HEK293T (cell line): ENCODE measurements around the gene SLC8A3.

Experiments
- ARNT ChIP-seq: fragments of 450-650 bp; IDR thresholded peaks from 2 replicates; pipeline ENCODE4 v1.6.1; 2017; ENCODE audit warnings: mild to moderate bottlenecking
- BHLHE40 ChIP-seq: fragments of 450-650 bp; IDR thresholded peaks from 2 replicates; pipeline ENCODE4 v1.6.1; 2016; ENCODE audit warnings: mild to moderate bottlenecking, moderate library complexity, borderline replicate concordance
- ELF4 ChIP-seq: fragments of 450-650 bp; IDR thresholded peaks from 2 replicates; pipeline ENCODE4 v1.6.1; 2017; ENCODE audit warnings: antibody characterized with exemption
- FOXA1 ChIP-seq: fragments of 450-650 bp; IDR thresholded peaks from 2 replicates; pipeline ENCODE4 v1.6.1; 2016; ENCODE audit warnings: mild to moderate bottlenecking
- FOXK2 ChIP-seq: fragments of 450-650 bp; IDR thresholded peaks from 2 replicates; pipeline ENCODE4 v1.6.1; 2016; ENCODE audit warnings: mild to moderate bottlenecking
- FOXM1 ChIP-seq: fragments of 450-650 bp; IDR thresholded peaks from 2 replicates; pipeline ENCODE4 v1.6.1; 2017; ENCODE audit warnings: mild to moderate bottlenecking, borderline replicate concordance
- LEF1 ChIP-seq: fragments of 450-650 bp; IDR thresholded peaks from 2 replicates; pipeline ENCODE4 v1.6.1; 2017; ENCODE audit warnings: mild to moderate bottlenecking, borderline replicate concordance
- SP1 ChIP-seq: fragments of 450-650 bp; IDR thresholded peaks from 2 replicates; pipeline ENCODE4 v1.6.1; 2017
- SUZ12 ChIP-seq: fragments of 450-650 bp; IDR thresholded peaks from 2 replicates; pipeline ENCODE4 v1.6.1; 2016; ENCODE audit warnings: mild to moderate bottlenecking
- TARDBP ChIP-seq: fragments of 450-650 bp; IDR thresholded peaks from 2 replicates; pipeline ENCODE4 v1.6.1; 2016
- TF ChIP-seq, protein P1 (sequence below): fragments of 450-650 bp; IDR thresholded peaks from 2 replicates; pipeline ENCODE4 v1.6.1; 2016

DNA sequence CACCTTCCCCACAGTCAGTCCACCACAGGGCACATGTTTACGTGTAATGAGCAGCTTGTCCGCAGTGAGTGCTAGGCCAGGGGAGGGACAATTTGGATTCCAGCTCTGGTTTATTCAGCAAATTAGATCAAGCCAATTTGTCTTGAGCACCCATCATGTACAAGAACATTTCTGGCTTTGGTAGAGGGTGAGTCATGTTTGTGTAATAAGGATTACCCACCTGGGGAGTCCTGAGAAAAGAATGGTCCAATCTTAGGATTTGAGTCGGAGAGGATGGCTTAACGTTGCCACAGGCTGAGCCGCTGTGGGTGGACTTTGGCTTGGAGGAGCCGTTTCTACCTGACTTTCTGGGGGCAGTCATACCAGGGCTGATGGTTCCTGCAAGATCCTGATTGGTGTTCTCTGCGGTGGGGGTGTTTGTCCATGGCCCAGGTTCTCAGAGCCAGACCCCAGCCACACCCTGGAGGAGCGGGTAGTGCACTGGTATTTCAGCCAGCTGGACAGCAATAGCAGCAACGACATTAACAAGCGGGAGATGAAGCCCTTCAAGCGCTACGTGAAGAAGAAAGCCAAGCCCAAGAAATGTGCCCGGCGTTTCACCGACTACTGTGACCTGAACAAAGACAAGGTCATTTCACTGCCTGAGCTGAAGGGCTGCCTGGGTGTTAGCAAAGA is 165.8 kb downstream of the SLC8A3 start:
- TF ChIP-seq FOXK2 = no peak
- no peak for TF ChIP-seq FOXA1
- TF ChIP-seq ELF4 = no peak
- TF ChIP-seq TARDBP = no peak
- TF ChIP-seq, protein P1, sequence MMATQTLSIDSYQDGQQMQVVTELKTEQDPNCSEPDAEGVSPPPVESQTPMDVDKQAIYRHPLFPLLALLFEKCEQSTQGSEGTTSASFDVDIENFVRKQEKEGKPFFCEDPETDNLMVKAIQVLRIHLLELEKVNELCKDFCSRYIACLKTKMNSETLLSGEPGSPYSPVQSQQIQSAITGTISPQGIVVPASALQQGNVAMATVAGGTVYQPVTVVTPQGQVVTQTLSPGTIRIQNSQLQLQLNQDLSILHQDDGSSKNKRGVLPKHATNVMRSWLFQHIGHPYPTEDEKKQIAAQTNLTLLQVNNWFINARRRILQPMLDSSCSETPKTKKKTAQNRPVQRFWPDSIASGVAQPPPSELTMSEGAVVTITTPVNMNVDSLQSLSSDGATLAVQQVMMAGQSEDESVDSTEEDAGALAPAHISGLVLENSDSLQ = no peak
- no peak for TF ChIP-seq FOXM1
- no peak for TF ChIP-seq ARNT
- no peak for TF ChIP-seq BHLHE40
- no peak for TF ChIP-seq SP1
- TF ChIP-seq LEF1 = no peak
- no peak for TF ChIP-seq SUZ12
